ENCODE data around the gene ZCCHC14. TPM values are rescaled to one million over a fixed set of nuclear protein-coding genes. Genes with fewer than 3 reads are reported as not detected.

ZCCHC14 gene
- total and polyA plus RNA-seq, 2 of the 8 experiments (the other 6 are each of a cell fraction or from before 2014, with no cell fraction given), result 8.2 to 28.2 TPM

GRCh38 chr16:87474017-87474416 is 18.8 kb downstream of the ZCCHC14 start (continued):
- no peak for TF ChIP-seq BACH1 (IDR thresholded peaks at IDR 0.05; ENCODE audit: low read length)
- TF ChIP-seq USF2 (IDR thresholded peaks at IDR 0.05; ENCODE audit: low read length), result no peak
- TF ChIP-seq TCF12 (IDR thresholded peaks at IDR 0.05; ENCODE audit: low read depth, low read length), result no peak
